GM21529 (cell line): ENCODE results near the gene KLHL12.
"Not testable (repeated sequence)": the region's sequence is repeated elsewhere in the genome, so short reads cannot be mapped to it uniquely, and the experiment has no call there.

ENCODE experiments used
- ATAC-seq: cut with Tn5 transposase; IDR thresholded peaks from one replicate; pipeline ENCODE4 v1.9.1; 2021; ENCODE audit not compliant: unreplicated experiment

KLHL12 gene

GRCh38 chr1:202952099-202952498 is 25.1 kb upstream of the KLHL12 start:
- no peak for ATAC-seq

- ATAC-seq = no peak
These were observed 24.4 kb upstream of the KLHL12 start for GRCh38 chr1:202951437-202951836.

GRCh38 chr1:202945483-202945882 is 18.4 kb upstream of the KLHL12 start:
- no peak for ATAC-seq

- ATAC-seq = no peak
These were observed 17.4 kb upstream of the KLHL12 start for GRCh38 chr1:202944438-202944921.

GRCh38 chr1:202942426-202942825 is 15.4 kb upstream of the KLHL12 start:
- no peak for ATAC-seq

- no peak for ATAC-seq
These were observed 14.3 kb upstream of the KLHL12 start for GRCh38 chr1:202941372-202941771.

- no peak for ATAC-seq
These were observed 13.5 kb upstream of the KLHL12 start for GRCh38 chr1:202940561-202940960.

- ATAC-seq = no peak
These were observed 11.4 kb upstream of the KLHL12 start for GRCh38 chr1:202938287-202938925.

- ATAC-seq = not testable (repeated sequence)
These were observed 9.4 kb upstream of the KLHL12 start for GRCh38 chr1:202936409-202936808.

- no peak for ATAC-seq
These were observed 8.8 kb upstream of the KLHL12 start for GRCh38 chr1:202935844-202936243.

- no peak for ATAC-seq
These were observed 7.7 kb upstream of the KLHL12 start for GRCh38 chr1:202934755-202935154.

- no peak for ATAC-seq
These were observed 5.4 kb upstream of the KLHL12 start for GRCh38 chr1:202932476-202932875.

GRCh38 chr1:202923533-202923932 is 3.5 kb downstream of the KLHL12 start:
- ATAC-seq = no peak

- no peak for ATAC-seq
These were observed 7.4 kb downstream of the KLHL12 start for GRCh38 chr1:202919615-202920014.

- no peak for ATAC-seq
These were observed 11.9 kb downstream of the KLHL12 start for GRCh38 chr1:202915146-202915545.

GRCh38 chr1:202912476-202912875 is 14.6 kb downstream of the KLHL12 start:
- ATAC-seq = not testable (repeated sequence)

GRCh38 chr1:202909494-202909893 is 17.5 kb downstream of the KLHL12 start:
- ATAC-seq = no peak

- ATAC-seq = no peak
These were observed 18.0 kb downstream of the KLHL12 start for GRCh38 chr1:202908998-202909397.

GRCh38 chr1:202905331-202905730 is 21.7 kb downstream of the KLHL12 start:
- no peak for ATAC-seq

- not testable (repeated sequence) for ATAC-seq
These were observed 23.2 kb downstream of the KLHL12 start for GRCh38 chr1:202903808-202904207.

GRCh38 chr1:202901555-202901954 is 25.5 kb downstream of the KLHL12 start:
- ATAC-seq = no peak

- no peak for ATAC-seq
These were observed 34.5 kb downstream of the KLHL12 start for GRCh38 chr1:202892501-202892900.

- ATAC-seq = no peak
These were observed 36.6 kb downstream of the KLHL12 start for GRCh38 chr1:202890392-202890791.
